GM23338 (cell line): ENCODE data around the gene MAN1C1. TPM values are rescaled to one million over a fixed set of nuclear protein-coding genes. Genes with fewer than 3 reads are reported as not detected.
A peak's percentile ranks its signal among the peaks of the same experiment; 100 is the strongest.

ENCODE experiments used
- ATAC-seq: fragments of 200-7000 bp; cut with Tn5 transposase; 3 replicates; pipeline ENCODE4 v1.9.1; 2020
- DNase-seq: peaks from one replicate; pipeline ENCODE4 v3.0.0-alpha.2; 2015; ENCODE audit warnings: low spot score
- H2AFZ ChIP-seq: fragments of 200-600 bp; sonication (generic); 2 replicates; pipeline ENCODE4 v1.8.0; 2016; ENCODE audit warnings: antibody characterized with exemption, mild to moderate bottlenecking, moderate library complexity
- H3F3A ChIP-seq: fragments of 200-600 bp; sonication (generic); replicated peaks from 2 replicates; pipeline ENCODE4 v1.8.0; 2017; ENCODE audit warnings: antibody characterized with exemption, mixed run types, low read depth
- H3K27ac ChIP-seq: fragments of 200-600 bp; sonication (generic); 2 replicates; pipeline ENCODE4 v1.6.1; 2016; ENCODE audit warnings: low read depth
- H3K27me3 ChIP-seq: fragments of 200-600 bp; sonication (generic); 2 replicates; pipeline ENCODE4 v1.8.0; 2016; ENCODE audit warnings: mild to moderate bottlenecking, mixed run types, moderate library complexity; ENCODE audit not compliant: insufficient read depth
- H3K36me3 ChIP-seq: fragments of 200-600 bp; sonication (generic); 2 replicates; pipeline ENCODE4 v1.8.0; 2016; ENCODE audit warnings: mild to moderate bottlenecking; ENCODE audit not compliant: insufficient read depth
- H3K4me1 ChIP-seq: fragments of 200-600 bp; sonication (generic); 2 replicates; pipeline ENCODE4 v1.8.0; 2016; ENCODE audit warnings: mild to moderate bottlenecking, moderate library complexity; ENCODE audit not compliant: insufficient read depth
- H3K4me2 ChIP-seq: fragments of 200-600 bp; sonication (generic); 2 replicates; pipeline ENCODE4 v1.7.1; 2017; ENCODE audit warnings: mixed run types
- H3K4me3 ChIP-seq: fragments of 200-600 bp; sonication (generic); 2 replicates; pipeline ENCODE4 v1.6.1; 2016; ENCODE audit warnings: mixed run types
- H3K79me2 ChIP-seq: fragments of 200-600 bp; sonication (generic); replicated peaks from 2 replicates; pipeline ENCODE4 v1.8.0; 2017; ENCODE audit warnings: mild to moderate bottlenecking; ENCODE audit not compliant: insufficient read depth
- H3K9me2 ChIP-seq: fragments of 200-600 bp; sonication (generic); 2 replicates; pipeline ENCODE4 v1.8.0; 2017; ENCODE audit not compliant: insufficient read depth
- H4K20me1 ChIP-seq: fragments of 200-600 bp; sonication (generic); replicated peaks from 2 replicates; pipeline ENCODE4 v1.8.0; 2017; ENCODE audit warnings: mild to moderate bottlenecking; ENCODE audit not compliant: insufficient read depth
- H3K27ac Mint-ChIP-seq: 2 replicates; pipeline ENCODE4 v1.8.0; 2020; ENCODE audit warnings: inconsistent platforms, mild to moderate bottlenecking, moderate library complexity, mixed read lengths
- H3K27me3 Mint-ChIP-seq: 3 replicates; pipeline ENCODE4 v1.8.0; 2022; ENCODE audit warnings: low read depth, mild to moderate bottlenecking, moderate library complexity, mixed read lengths, inconsistent platforms; ENCODE audit not compliant: insufficient read depth, poor library complexity
- H3K36me3 Mint-ChIP-seq: 3 replicates; pipeline ENCODE4 v1.8.0; 2021; ENCODE audit warnings: low read depth, mild to moderate bottlenecking, inconsistent platforms, moderate library complexity, mixed read lengths
- H3K4me1 Mint-ChIP-seq: 3 replicates; pipeline ENCODE4 v1.8.0; 2020; ENCODE audit warnings: mild to moderate bottlenecking, inconsistent platforms, mixed read lengths
- H3K4me3 Mint-ChIP-seq: 3 replicates; pipeline ENCODE4 v1.8.0; 2021; ENCODE audit warnings: moderate library complexity, mild to moderate bottlenecking, inconsistent platforms, mixed read lengths
- H3K9me3 Mint-ChIP-seq: 3 replicates; pipeline ENCODE4 v1.8.0; 2020; ENCODE audit warnings: moderate library complexity, mild to moderate bottlenecking, inconsistent platforms, mixed read lengths
- CREB1 ChIP-seq: fragments of 250-450 bp; sonication (Bioruptor Pico); IDR thresholded peaks from 2 replicates; pipeline ENCODE4 v1.5.0; 2020; ENCODE audit warnings: low read depth, mild to moderate bottlenecking, moderate library complexity
- EZH2 ChIP-seq: fragments of 200-600 bp; sonication (generic); IDR thresholded peaks from one replicate; pipeline ENCODE4 v1.8.0; 2017; ENCODE audit warnings: antibody characterized with exemption, mild to moderate bottlenecking, low read depth; ENCODE audit not compliant: unreplicated experiment
- EZH2phosphoT487 ChIP-seq: fragments of 200-600 bp; sonication (generic); IDR thresholded peaks from one replicate; pipeline ENCODE4 v1.8.1; 2018; ENCODE audit warnings: antibody characterized with exemption; ENCODE audit not compliant: unreplicated experiment
- JUNB ChIP-seq: IDR thresholded peaks from one replicate; pipeline ENCODE4 v1.6.1; 2016; ENCODE audit warnings: antibody characterized with exemption; ENCODE audit not compliant: unreplicated experiment
- NANOG ChIP-seq: IDR thresholded peaks from 2 replicates; pipeline ENCODE4 v1.6.1; 2016; ENCODE audit warnings: antibody characterized with exemption, borderline replicate concordance
- POLR2AphosphoS5 ChIP-seq: IDR thresholded peaks from 2 replicates; pipeline ENCODE4 v1.6.1; 2016; ENCODE audit warnings: antibody characterized with exemption, low read depth
- STAT1 ChIP-seq: IDR thresholded peaks from one replicate; pipeline ENCODE4 v1.6.1; 2016; ENCODE audit warnings: antibody characterized with exemption; ENCODE audit not compliant: unreplicated experiment
- ZNF114 ChIP-seq: fragments of 250-450 bp; sonication (Bioruptor Pico); IDR thresholded peaks from 2 replicates; pipeline ENCODE4 v1.5.0; 2020; ENCODE audit warnings: mild to moderate bottlenecking, moderate library complexity
- ZNF331 ChIP-seq: fragments of 250-450 bp; sonication (Bioruptor Pico); IDR thresholded peaks from 2 replicates; pipeline ENCODE4 v1.5.0; 2020; ENCODE audit warnings: low read depth, mild to moderate bottlenecking, moderate library complexity
- polyA plus RNA-seq: library from polyadenylated mRNA; unstranded; fragments of >200 nt; fragmentation: Nextera tagmentation; extraction: Ambion mirVana; gene quantifications from 2 replicates; pipeline ENCODE4 v1.2.1, GENCODE V29; 2016
- total RNA-seq: library from RNA; depleted of rRNA; stranded (reverse); fragments of >200 nt; shearing (Covaris generic); gene quantifications from 2 replicates; pipeline ENCODE4 v1.2.3, GENCODE V29; 2014
- TF ChIP-seq, protein P1 (sequence below): IDR thresholded peaks from 2 replicates; pipeline ENCODE4 v1.6.1; 2016; ENCODE audit warnings: antibody characterized with exemption
- TF ChIP-seq, protein P2 (sequence below), 2 experiments: fragments of 200-600 bp in 1 of 2; sonication (generic) in 1 of 2; conservative IDR thresholded peaks; 2 replicates each; pipeline versions ENCODE4 v1.5.1 to v1.6.1; 2016 to 2017; ENCODE audit warnings: antibody characterized with exemption in 2 of 2, low read depth in 2 of 2, mild to moderate bottlenecking in 2 of 2, moderate library complexity in 1 of 2
- TF ChIP-seq, protein P3 (sequence below): fragments of 250-450 bp; sonication (Bioruptor Pico); IDR thresholded peaks from 2 replicates; pipeline ENCODE4 v1.5.0; 2020; ENCODE audit warnings: mild to moderate bottlenecking, moderate library complexity
- TF ChIP-seq, protein P4 (sequence below): IDR thresholded peaks from one replicate; pipeline ENCODE4 v1.6.1; 2018; ENCODE audit warnings: antibody characterized with exemption; ENCODE audit not compliant: unreplicated experiment

Gene MAN1C1
- total and polyA plus RNA-seq, 2 experiments from 2014 or later, result 5.4 to 13.6 TPM

DNA sequence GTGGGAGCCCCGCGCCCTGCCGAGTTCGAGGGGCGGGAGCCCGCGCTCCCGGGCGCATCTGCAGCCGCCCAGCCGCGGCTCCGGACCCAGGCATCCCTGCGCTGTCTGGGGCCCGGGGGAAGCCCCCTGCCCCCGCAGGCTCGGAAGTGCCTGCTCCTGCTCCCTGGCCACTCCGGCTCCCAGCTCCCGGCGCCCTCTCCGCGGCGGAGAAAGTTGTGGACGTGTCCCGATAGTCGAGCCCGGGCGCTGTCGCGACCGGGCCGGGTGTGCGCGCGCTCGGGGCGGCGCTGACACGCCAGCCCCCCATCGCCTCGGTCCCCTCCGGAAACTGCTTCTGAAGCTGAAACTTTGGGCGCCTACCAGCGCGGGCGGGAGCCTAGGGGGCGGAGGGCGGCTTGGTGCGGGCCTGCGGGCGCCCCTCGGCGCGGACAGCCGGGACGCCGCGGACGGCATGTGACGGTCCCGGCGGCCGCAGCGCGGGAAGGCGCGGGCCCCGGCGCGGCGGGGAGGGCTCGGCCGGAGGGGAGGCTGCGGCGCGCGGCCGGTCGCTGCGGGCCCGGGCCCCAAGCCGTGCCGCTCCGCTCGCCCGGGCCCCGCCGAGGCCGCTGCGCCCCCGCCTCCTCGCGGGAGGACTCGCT is 515 bp downstream of the MAN1C1 start:
- Histone ChIP-seq H3F3A (peaks cover 4% of the 10 kb centered on the region), H3K4me3 (peak overlapping the region; percentile 81), H3K27ac (no peak overlapping the region), H2AFZ (peak overlapping the region; percentile 98), H4K20me1 (peaks cover 6% of the 10 kb centered on the region), H3K4me2 (peak overlapping the region; percentile 96), H3K27me3 (peaks cover 16% of the 10 kb centered on the region), H3K9me2 (no peaks in the 10 kb centered on the region), H3K4me1 (peaks cover 23% of the 10 kb centered on the region), H3K79me2 (peaks cover 6% of the 10 kb centered on the region; the same call in 1 of the 2 replicates), H3K36me3 (no peaks in the 10 kb centered on the region)
- Mint-ChIP-seq H3K4me1 (peaks cover 28% of the 10 kb centered on the region), H3K27me3 (peaks cover 21% of the 10 kb centered on the region), H3K36me3 (no peaks in the 10 kb centered on the region; the same call in 2 of the 3 replicates), H3K27ac (no peak overlapping the region), H3K4me3 (peak overlapping the region; percentile 72; the same call in 2 of the 3 replicates), H3K9me3 (no peaks in the 10 kb centered on the region)
- DNase-seq (peak; percentile 48), ATAC-seq (peak; percentile 1; the same call in 2 of the 3 replicates)
- TF ChIP-seq NANOG, result no peak
- TF ChIP-seq EZH2phosphoT487, result no peak
- TF ChIP-seq JUNB, result no peak
- TF ChIP-seq, protein P1, sequence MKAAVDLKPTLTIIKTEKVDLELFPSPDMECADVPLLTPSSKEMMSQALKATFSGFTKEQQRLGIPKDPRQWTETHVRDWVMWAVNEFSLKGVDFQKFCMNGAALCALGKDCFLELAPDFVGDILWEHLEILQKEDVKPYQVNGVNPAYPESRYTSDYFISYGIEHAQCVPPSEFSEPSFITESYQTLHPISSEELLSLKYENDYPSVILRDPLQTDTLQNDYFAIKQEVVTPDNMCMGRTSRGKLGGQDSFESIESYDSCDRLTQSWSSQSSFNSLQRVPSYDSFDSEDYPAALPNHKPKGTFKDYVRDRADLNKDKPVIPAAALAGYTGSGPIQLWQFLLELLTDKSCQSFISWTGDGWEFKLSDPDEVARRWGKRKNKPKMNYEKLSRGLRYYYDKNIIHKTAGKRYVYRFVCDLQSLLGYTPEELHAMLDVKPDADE, result no peak
- TF ChIP-seq ZNF114 (CRISPR knock-in tag), result no peak
- no peak for TF ChIP-seq CREB1
- TF ChIP-seq, protein P2, sequence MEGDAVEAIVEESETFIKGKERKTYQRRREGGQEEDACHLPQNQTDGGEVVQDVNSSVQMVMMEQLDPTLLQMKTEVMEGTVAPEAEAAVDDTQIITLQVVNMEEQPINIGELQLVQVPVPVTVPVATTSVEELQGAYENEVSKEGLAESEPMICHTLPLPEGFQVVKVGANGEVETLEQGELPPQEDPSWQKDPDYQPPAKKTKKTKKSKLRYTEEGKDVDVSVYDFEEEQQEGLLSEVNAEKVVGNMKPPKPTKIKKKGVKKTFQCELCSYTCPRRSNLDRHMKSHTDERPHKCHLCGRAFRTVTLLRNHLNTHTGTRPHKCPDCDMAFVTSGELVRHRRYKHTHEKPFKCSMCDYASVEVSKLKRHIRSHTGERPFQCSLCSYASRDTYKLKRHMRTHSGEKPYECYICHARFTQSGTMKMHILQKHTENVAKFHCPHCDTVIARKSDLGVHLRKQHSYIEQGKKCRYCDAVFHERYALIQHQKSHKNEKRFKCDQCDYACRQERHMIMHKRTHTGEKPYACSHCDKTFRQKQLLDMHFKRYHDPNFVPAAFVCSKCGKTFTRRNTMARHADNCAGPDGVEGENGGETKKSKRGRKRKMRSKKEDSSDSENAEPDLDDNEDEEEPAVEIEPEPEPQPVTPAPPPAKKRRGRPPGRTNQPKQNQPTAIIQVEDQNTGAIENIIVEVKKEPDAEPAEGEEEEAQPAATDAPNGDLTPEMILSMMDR (conservative IDR thresholded peaks at IDR 0.05; ENCODE audit: low read depth in 2 of 2), result no peak
- TF ChIP-seq, protein P3, sequence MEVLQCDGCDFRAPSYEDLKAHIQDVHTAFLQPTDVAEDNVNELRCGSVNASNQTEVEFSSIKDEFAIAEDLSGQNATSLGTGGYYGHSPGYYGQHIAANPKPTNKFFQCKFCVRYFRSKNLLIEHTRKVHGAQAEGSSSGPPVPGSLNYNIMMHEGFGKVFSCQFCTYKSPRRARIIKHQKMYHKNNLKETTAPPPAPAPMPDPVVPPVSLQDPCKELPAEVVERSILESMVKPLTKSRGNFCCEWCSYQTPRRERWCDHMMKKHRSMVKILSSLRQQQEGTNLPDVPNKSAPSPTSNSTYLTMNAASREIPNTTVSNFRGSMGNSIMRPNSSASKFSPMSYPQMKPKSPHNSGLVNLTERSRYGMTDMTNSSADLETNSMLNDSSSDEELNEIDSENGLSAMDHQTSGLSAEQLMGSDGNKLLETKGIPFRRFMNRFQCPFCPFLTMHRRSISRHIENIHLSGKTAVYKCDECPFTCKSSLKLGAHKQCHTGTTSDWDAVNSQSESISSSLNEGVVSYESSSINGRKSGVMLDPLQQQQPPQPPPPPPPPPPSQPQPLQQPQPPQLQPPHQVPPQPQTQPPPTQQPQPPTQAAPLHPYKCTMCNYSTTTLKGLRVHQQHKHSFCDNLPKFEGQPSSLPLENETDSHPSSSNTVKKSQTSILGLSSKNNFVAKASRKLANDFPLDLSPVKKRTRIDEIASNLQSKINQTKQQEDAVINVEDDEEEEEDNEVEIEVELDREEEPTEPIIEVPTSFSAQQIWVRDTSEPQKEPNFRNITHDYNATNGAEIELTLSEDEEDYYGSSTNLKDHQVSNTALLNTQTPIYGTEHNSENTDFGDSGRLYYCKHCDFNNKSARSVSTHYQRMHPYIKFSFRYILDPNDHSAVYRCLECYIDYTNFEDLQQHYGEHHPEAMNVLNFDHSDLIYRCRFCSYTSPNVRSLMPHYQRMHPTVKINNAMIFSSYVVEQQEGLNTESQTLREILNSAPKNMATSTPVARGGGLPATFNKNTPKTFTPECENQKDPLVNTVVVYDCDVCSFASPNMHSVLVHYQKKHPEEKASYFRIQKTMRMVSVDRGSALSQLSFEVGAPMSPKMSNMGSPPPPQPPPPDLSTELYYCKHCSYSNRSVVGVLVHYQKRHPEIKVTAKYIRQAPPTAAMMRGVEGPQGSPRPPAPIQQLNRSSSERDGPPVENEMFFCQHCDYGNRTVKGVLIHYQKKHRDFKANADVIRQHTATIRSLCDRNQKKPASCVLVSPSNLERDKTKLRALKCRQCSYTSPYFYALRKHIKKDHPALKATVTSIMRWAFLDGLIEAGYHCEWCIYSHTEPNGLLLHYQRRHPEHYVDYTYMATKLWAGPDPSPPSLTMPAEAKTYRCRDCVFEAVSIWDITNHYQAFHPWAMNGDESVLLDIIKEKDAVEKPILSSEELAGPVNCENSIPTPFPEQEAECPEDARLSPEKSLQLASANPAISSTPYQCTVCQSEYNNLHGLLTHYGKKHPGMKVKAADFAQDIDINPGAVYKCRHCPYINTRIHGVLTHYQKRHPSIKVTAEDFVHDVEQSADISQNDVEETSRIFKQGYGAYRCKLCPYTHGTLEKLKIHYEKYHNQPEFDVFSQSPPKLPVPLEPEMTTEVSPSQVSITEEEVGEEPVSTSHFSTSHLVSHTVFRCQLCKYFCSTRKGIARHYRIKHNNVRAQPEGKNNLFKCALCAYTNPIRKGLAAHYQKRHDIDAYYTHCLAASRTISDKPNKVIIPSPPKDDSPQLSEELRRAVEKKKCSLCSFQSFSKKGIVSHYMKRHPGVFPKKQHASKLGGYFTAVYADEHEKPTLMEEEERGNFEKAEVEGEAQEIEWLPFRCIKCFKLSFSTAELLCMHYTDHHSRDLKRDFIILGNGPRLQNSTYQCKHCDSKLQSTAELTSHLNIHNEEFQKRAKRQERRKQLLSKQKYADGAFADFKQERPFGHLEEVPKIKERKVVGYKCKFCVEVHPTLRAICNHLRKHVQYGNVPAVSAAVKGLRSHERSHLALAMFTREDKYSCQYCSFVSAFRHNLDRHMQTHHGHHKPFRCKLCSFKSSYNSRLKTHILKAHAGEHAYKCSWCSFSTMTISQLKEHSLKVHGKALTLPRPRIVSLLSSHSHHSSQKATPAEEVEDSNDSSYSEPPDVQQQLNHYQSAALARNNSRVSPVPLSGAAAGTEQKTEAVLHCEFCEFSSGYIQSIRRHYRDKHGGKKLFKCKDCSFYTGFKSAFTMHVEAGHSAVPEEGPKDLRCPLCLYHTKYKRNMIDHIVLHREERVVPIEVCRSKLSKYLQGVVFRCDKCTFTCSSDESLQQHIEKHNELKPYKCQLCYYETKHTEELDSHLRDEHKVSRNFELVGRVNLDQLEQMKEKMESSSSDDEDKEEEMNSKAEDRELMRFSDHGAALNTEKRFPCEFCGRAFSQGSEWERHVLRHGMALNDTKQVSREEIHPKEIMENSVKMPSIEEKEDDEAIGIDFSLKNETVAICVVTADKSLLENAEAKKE (CRISPR knock-in tag), result no peak
- TF ChIP-seq, protein P4, sequence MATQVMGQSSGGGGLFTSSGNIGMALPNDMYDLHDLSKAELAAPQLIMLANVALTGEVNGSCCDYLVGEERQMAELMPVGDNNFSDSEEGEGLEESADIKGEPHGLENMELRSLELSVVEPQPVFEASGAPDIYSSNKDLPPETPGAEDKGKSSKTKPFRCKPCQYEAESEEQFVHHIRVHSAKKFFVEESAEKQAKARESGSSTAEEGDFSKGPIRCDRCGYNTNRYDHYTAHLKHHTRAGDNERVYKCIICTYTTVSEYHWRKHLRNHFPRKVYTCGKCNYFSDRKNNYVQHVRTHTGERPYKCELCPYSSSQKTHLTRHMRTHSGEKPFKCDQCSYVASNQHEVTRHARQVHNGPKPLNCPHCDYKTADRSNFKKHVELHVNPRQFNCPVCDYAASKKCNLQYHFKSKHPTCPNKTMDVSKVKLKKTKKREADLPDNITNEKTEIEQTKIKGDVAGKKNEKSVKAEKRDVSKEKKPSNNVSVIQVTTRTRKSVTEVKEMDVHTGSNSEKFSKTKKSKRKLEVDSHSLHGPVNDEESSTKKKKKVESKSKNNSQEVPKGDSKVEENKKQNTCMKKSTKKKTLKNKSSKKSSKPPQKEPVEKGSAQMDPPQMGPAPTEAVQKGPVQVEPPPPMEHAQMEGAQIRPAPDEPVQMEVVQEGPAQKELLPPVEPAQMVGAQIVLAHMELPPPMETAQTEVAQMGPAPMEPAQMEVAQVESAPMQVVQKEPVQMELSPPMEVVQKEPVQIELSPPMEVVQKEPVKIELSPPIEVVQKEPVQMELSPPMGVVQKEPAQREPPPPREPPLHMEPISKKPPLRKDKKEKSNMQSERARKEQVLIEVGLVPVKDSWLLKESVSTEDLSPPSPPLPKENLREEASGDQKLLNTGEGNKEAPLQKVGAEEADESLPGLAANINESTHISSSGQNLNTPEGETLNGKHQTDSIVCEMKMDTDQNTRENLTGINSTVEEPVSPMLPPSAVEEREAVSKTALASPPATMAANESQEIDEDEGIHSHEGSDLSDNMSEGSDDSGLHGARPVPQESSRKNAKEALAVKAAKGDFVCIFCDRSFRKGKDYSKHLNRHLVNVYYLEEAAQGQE, result no peak
- no peak for TF ChIP-seq STAT1
- TF ChIP-seq POLR2AphosphoS5, result no peak
- TF ChIP-seq EZH2, result no peak
- TF ChIP-seq ZNF331 (CRISPR knock-in tag), result no peak
